Neuronal stem cell (in vitro differentiated cells): ENCODE measurements around the gene BTN2A1.

Experiments used
- DNase-seq: peaks from one replicate; pipeline ENCODE4 v3.0.0-alpha.2; 2013; ENCODE audit warnings: low spot score
- H2AFZ ChIP-seq: one replicate; pipeline ENCODE4 v1.6.1; 2013; ENCODE audit warnings: mild to moderate bottlenecking, low read length, inconsistent platforms
- H2AK5ac ChIP-seq: 2 replicates; pipeline ENCODE4 v1.6.1; 2013; ENCODE audit warnings: low read depth, mild to moderate bottlenecking, inconsistent platforms, low read length, moderate library complexity, mixed read lengths
- H2BK120ac ChIP-seq: 2 replicates; pipeline ENCODE4 v1.6.1; 2013; ENCODE audit warnings: low read depth, mild to moderate bottlenecking, inconsistent platforms, low read length, moderate library complexity, mixed read lengths
- H2BK12ac ChIP-seq: one replicate; pipeline ENCODE4 v1.6.1; 2013; ENCODE audit warnings: low read length, inconsistent platforms
- H2BK15ac ChIP-seq: 2 replicates; pipeline ENCODE4 v1.6.1; 2013; ENCODE audit warnings: mild to moderate bottlenecking, low read length, inconsistent platforms, mixed read lengths
- H2BK5ac ChIP-seq: one replicate; pipeline ENCODE4 v1.6.1; 2013; ENCODE audit warnings: inconsistent platforms, mild to moderate bottlenecking, low read length, moderate library complexity
- H3K14ac ChIP-seq: one replicate; pipeline ENCODE4 v1.6.1; 2013; ENCODE audit warnings: low read length, inconsistent platforms
- H3K18ac ChIP-seq: 2 replicates; pipeline ENCODE4 v1.6.1; 2013; ENCODE audit warnings: low read length, inconsistent platforms
- H3K23ac ChIP-seq: 2 replicates; pipeline ENCODE4 v1.6.1; 2013; ENCODE audit warnings: low read depth, mild to moderate bottlenecking, mixed read lengths, low read length, inconsistent platforms; ENCODE audit not compliant: poor library complexity
- H3K27ac ChIP-seq: replicated peaks from 3 replicates; pipeline ENCODE4 v1.5.1; 2013; ENCODE audit warnings: low read length, inconsistent platforms
- H3K27me3 ChIP-seq, 3 experiments: 2 replicates each; pipeline ENCODE4 v1.6.1; 2013; ENCODE audit warnings: low read length in 3 of 3, mild to moderate bottlenecking in 2 of 3, inconsistent platforms in 1 of 3, low read depth in 1 of 3, mixed read lengths in 1 of 3, moderate library complexity in 1 of 3; ENCODE audit not compliant: control insufficient read depth in 3 of 3, insufficient read depth in 3 of 3
- H3K36me3 ChIP-seq, 2 donors: replicated peaks in 1 of 2; 2 replicates each; pipeline ENCODE4 v1.6.1; 2013; ENCODE audit warnings: low read length in 2 of 2; ENCODE audit not compliant: control insufficient read depth in 2 of 2, insufficient read depth in 2 of 2
- H3K4ac ChIP-seq: 2 replicates; pipeline ENCODE4 v1.6.1; 2013; ENCODE audit warnings: inconsistent platforms, mild to moderate bottlenecking, low read length, moderate library complexity
- H3K4me1 ChIP-seq, 2 donors: 1 replicate in 1 of 2; 2 replicates in 1 of 2; pipeline ENCODE4 v1.6.1; 2013; ENCODE audit warnings: low read length in 2 of 2, low read depth in 1 of 2; ENCODE audit not compliant: control insufficient read depth in 2 of 2, insufficient read depth in 1 of 2
- H3K4me2 ChIP-seq: one replicate; pipeline ENCODE4 v1.6.1; 2013; ENCODE audit warnings: mild to moderate bottlenecking, low read length, inconsistent platforms; ENCODE audit not compliant: insufficient read depth, poor library complexity, severe bottlenecking
- H3K4me3 ChIP-seq, 2 donors: 2 replicates each; pipeline ENCODE4 v1.5.1; 2013; ENCODE audit warnings: low read length in 2 of 2, mild to moderate bottlenecking in 2 of 2, inconsistent platforms in 1 of 2, moderate library complexity in 1 of 2
- H3K79me1 ChIP-seq: one replicate; pipeline ENCODE4 v1.6.1; 2013; ENCODE audit warnings: low read depth, mild to moderate bottlenecking, inconsistent platforms, low read length, moderate library complexity
- H3K9ac ChIP-seq: one replicate; pipeline ENCODE4 v1.6.1; 2013; ENCODE audit warnings: mild to moderate bottlenecking, low read depth, low read length, inconsistent platforms; ENCODE audit not compliant: poor library complexity
- H3K9me3 ChIP-seq, 2 donors: replicated peaks in 1 of 2; 2 replicates each; pipeline versions ENCODE3 to v1.6.1; 2013; ENCODE audit warnings: low read length in 2 of 2, mild to moderate bottlenecking in 2 of 2, inconsistent platforms in 1 of 2, low read depth in 1 of 2, mixed read lengths in 1 of 2, moderate library complexity in 1 of 2; ENCODE audit not compliant: control insufficient read depth in 2 of 2, insufficient read depth in 1 of 2
- H4K8ac ChIP-seq: one replicate; pipeline ENCODE4 v1.6.1; 2013; ENCODE audit warnings: low read depth, mild to moderate bottlenecking, inconsistent platforms, low read length, moderate library complexity
- H4K91ac ChIP-seq: one replicate; pipeline ENCODE4 v1.6.1; 2013; ENCODE audit warnings: low read length, low read depth, mild to moderate bottlenecking, inconsistent platforms; ENCODE audit not compliant: poor library complexity
- WGBS, 2 donors: extraction: QIAGEN DNeasy Blood & Tissue Kit; methylation state at CpG; one replicate each; pipeline ENCODE4 v1.1.7; 2013; ENCODE audit warnings: missing lambda C conversion rate in 2 of 2, mixed read lengths in 1 of 2; ENCODE audit not compliant: insufficient read length in 2 of 2, insufficient replicate concordance in 1 of 2; ENCODE audit errors: extremely low coverage in 2 of 2; 5-methylcytosine and 5-hydroxymethylcytosine counted together

Gene BTN2A1

GRCh38 chr6:26438000-26438399, 19.8 kb upstream of the BTN2A1 start:
- no peak overlapping the region for H3K18ac ChIP-seq
- no peak overlapping the region for H2BK120ac ChIP-seq
- no peaks in the 10 kb centered on the region for H3K79me1 ChIP-seq
- no CpG with 5 or more reads among the region's 1 CpG for WGBS, 2 donors
- no peak overlapping the region for H2AFZ ChIP-seq
- no peak overlapping the region for H3K4me2 ChIP-seq
- H3K9me3 ChIP-seq, result peaks cover 0 to 3% of the 10 kb centered on the region in 2 donors
- no peak overlapping the region for H3K23ac ChIP-seq
- no peak overlapping the region for H2AK5ac ChIP-seq
- peaks cover 0 to under 1% of the 10 kb centered on the region in 2 donors for H3K36me3 ChIP-seq
- H4K91ac ChIP-seq, result no peak overlapping the region
- no peak overlapping the region for H3K14ac ChIP-seq
- H3K27ac ChIP-seq, result no peak overlapping the region
- H3K27me3 ChIP-seq, result no peaks in the 10 kb centered on the region
- H3K4ac ChIP-seq, result no peak overlapping the region
- H3K4me1 ChIP-seq, result peaks cover 3% of the 10 kb centered on the region in 2 donors
- no peak overlapping the region for H2BK5ac ChIP-seq
- no peak overlapping the region for H2BK12ac ChIP-seq
- H4K8ac ChIP-seq, result no peak overlapping the region
- DNase-seq, result no peak
- H2BK15ac ChIP-seq, result no peak overlapping the region
- H3K4me3 ChIP-seq, result no peak overlapping the region
- no peak overlapping the region for H3K9ac ChIP-seq

- no peak overlapping the region for H2BK120ac ChIP-seq
- no peaks in the 10 kb centered on the region for H3K79me1 ChIP-seq
- peaks cover 0 to under 1% of the 10 kb centered on the region in 2 donors for H3K9me3 ChIP-seq
- no peak overlapping the region for H3K27ac ChIP-seq
- H3K18ac ChIP-seq, result no peak overlapping the region
- H3K36me3 ChIP-seq, result no peaks in the 10 kb centered on the region
- H2BK12ac ChIP-seq, result no peak overlapping the region
- H3K9ac ChIP-seq, result no peak overlapping the region
- no peak overlapping the region for H4K91ac ChIP-seq
- H4K8ac ChIP-seq, result no peak overlapping the region
- H3K4ac ChIP-seq, result no peak overlapping the region
- H3K4me3 ChIP-seq, result no peak overlapping the region
- H3K4me2 ChIP-seq, result no peak overlapping the region
- no peaks in the 10 kb centered on the region for H3K27me3 ChIP-seq
- H2AFZ ChIP-seq, result peak overlapping the region; percentile 84
- H3K4me1 ChIP-seq, result peaks cover 3% of the 10 kb centered on the region in 2 donors
- DNase-seq, result no peak
- H3K14ac ChIP-seq, result no peak overlapping the region
- no CpG with 5 or more reads among the region's 7 CpGs for WGBS, 2 donors
- H2AK5ac ChIP-seq, result no peak overlapping the region
- no peak overlapping the region for H2BK15ac ChIP-seq
- H2BK5ac ChIP-seq, result no peak overlapping the region
- no peak overlapping the region for H3K23ac ChIP-seq
These were observed 18.3 kb upstream of the BTN2A1 start for GRCh38 chr6:26439151-26440125.

- Histone ChIP-seq H3K9ac (no peak overlapping the region), H3K23ac (no peak overlapping the region), H2BK120ac (no peak overlapping the region), H3K27ac (no peak overlapping the region), H3K4ac (no peak overlapping the region), H4K91ac (no peak overlapping the region), H2BK5ac (no peak overlapping the region), H3K4me2 (no peak overlapping the region), H3K4me3 (no peak overlapping the region), H2AK5ac (no peak overlapping the region), H3K18ac (no peak overlapping the region), H3K79me1 (no peaks in the 10 kb centered on the region), H3K27me3 (no peaks in the 10 kb centered on the region), H2AFZ (peak overlapping the region; percentile 84), H3K14ac (no peak overlapping the region), H3K36me3 (no peaks in the 10 kb centered on the region), H3K9me3 (no peaks in the 10 kb centered on the region), H3K4me1 (peaks cover 3% of the 10 kb centered on the region in 2 donors), H2BK15ac (no peak overlapping the region), H4K8ac (no peak overlapping the region), H2BK12ac (no peak overlapping the region)
- WGBS, 2 donors, result no CpG with 5 or more reads among the region's 2 CpGs
- DNase-seq, result no peak
These were observed 16.8 kb upstream of the BTN2A1 start for GRCh38 chr6:26440977-26441358.

- H3K4me1 ChIP-seq, result peaks cover 3% of the 10 kb centered on the region in 2 donors
- H3K79me1 ChIP-seq, result no peaks in the 10 kb centered on the region
- no peak overlapping the region for H3K4ac ChIP-seq
- H3K27me3 ChIP-seq, result no peaks in the 10 kb centered on the region
- no peak overlapping the region for H3K4me2 ChIP-seq
- H3K14ac ChIP-seq, result no peak overlapping the region
- no peak overlapping the region for H4K8ac ChIP-seq
- no peak overlapping the region for H2BK120ac ChIP-seq
- WGBS, 2 donors, result no CpG with 5 or more reads among the region's 5 CpGs
- no peak overlapping the region for H3K9ac ChIP-seq
- no peak overlapping the region for H4K91ac ChIP-seq
- no peak overlapping the region for H3K4me3 ChIP-seq
- H2AK5ac ChIP-seq, result no peak overlapping the region
- no peak overlapping the region for H3K23ac ChIP-seq
- no peak overlapping the region for H2BK12ac ChIP-seq
- no peak overlapping the region for H2BK5ac ChIP-seq
- no peak overlapping the region for H2BK15ac ChIP-seq
- no peak for DNase-seq
- no peak overlapping the region for H3K18ac ChIP-seq
- no peak overlapping the region for H2AFZ ChIP-seq
- H3K27ac ChIP-seq, result no peak overlapping the region
- H3K36me3 ChIP-seq, result no peaks in the 10 kb centered on the region
- no peaks in the 10 kb centered on the region for H3K9me3 ChIP-seq
These were observed 15.8 kb upstream of the BTN2A1 start for GRCh38 chr6:26441977-26442376.
